ENCODE measurements around the gene DPCD. TPM values are rescaled to one million over a fixed set of nuclear protein-coding genes. Genes with fewer than 3 reads are reported as not detected.
"Not testable (repeated sequence)": the region's sequence is repeated elsewhere in the genome, so short reads cannot be mapped to it uniquely, and the experiment has no call there.

The DPCD gene
- total RNA-seq, 1 experiment from 2014 or later, result 83.0 TPM

DNA sequence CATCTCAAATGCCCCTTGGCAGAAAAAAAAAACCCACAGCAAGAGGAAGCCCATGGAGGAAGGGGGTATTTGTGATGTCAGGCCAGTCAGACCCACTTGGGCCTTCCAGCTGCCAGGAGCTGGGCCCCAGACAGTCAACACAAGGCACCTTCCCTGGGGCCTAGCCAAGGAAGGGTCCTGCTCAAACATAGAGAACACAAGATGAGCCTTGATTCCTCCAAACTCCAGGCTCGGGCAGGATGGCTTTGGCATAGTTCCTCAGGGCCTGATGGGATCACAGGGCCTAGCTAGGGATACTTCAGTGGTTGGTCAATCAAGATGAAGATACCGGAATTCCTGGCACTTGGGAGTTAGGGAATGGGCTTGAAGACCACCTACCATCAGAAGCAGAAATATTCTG lies 30.8 kb downstream of the DPCD start:
- DNase-seq (ENCODE audit: low spot score), result no peak

GRCh38 chr10:101619983-101620382 lies 31.9 kb downstream of the DPCD start:
- DNase-seq (ENCODE audit: low spot score), result no peak

DNA sequence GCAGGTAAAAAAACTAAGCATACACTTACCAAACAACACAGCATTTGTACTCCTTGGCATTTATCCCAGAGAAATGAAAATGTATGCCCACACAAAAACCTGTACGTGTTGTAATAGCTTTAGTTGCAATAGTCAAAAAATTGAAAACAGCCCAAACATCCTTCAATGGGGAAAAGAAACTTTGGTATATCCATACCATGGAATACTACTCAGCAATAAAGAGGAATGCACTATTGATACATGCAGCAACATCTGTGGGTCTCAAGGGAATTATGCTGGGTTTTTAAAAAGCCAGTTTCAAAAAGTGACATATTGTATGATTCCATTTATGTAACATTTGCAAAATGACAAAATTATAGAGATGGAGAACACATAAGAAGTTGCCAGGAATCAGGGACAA lies 35.4 kb downstream of the DPCD start:
- DNase-seq (ENCODE audit: low spot score), result no peak

DNA sequence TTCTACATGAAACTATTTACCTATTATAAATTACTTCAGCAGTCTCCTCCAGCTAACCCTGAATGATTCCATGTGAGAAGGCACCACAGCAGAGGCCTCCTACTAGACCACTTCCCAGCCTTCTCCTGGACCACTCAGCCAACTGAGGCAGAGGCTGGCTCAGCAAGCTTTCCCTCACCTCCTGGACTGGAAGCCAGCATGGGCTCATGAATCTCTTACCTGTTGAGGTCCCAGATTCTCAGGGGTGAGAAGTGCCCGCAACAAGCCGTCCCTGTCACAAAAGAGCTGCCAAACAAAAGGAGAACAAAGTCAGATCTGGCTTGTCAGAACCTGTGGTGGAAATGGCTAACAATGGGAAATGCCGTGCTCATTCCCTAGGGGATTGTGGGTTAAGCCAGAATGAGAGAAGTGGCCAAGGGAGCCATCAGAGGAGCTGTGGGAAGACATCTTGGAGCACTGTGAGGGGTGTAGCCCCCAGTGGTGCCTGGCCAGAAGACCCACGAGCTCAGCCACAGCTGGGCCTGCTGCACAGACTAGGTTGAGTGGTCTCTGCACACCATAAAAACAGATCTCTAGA lies 36.5 kb downstream of the DPCD start:
- DNase-seq (ENCODE audit: low spot score), result no peak

GRCh38 chr10:101625821-101626412 lies 37.8 kb downstream of the DPCD start:
- DNase-seq (ENCODE audit: low spot score), result no peak

GRCh38 chr10:101629837-101630632 lies 41.9 kb downstream of the DPCD start:
- DNase-seq (ENCODE audit: low spot score), result no peak

DNA sequence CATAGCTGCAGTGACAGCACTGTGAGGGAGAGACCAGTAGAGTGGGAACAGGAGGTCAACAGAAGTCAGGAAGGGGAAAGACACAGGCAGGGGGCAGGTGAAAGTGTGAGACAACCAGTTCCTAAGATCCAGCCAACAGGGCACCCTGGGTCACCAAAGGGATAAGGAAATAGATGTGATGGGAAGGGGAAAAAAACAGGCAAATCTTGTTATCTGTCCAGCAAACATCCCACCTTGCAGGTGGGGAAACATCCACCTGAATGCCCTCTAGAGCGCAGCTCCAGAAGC lies 42.5 kb downstream of the DPCD start:
- no peak for DNase-seq (ENCODE audit: low spot score)

- no peak for DNase-seq (ENCODE audit: low spot score)
These were observed 43.8 kb downstream of the DPCD start for GRCh38 chr10:101631821-101632475.

GRCh38 chr10:101633510-101633909 lies 45.4 kb downstream of the DPCD start:
- DNase-seq (ENCODE audit: low spot score), result not testable (repeated sequence)

DNA sequence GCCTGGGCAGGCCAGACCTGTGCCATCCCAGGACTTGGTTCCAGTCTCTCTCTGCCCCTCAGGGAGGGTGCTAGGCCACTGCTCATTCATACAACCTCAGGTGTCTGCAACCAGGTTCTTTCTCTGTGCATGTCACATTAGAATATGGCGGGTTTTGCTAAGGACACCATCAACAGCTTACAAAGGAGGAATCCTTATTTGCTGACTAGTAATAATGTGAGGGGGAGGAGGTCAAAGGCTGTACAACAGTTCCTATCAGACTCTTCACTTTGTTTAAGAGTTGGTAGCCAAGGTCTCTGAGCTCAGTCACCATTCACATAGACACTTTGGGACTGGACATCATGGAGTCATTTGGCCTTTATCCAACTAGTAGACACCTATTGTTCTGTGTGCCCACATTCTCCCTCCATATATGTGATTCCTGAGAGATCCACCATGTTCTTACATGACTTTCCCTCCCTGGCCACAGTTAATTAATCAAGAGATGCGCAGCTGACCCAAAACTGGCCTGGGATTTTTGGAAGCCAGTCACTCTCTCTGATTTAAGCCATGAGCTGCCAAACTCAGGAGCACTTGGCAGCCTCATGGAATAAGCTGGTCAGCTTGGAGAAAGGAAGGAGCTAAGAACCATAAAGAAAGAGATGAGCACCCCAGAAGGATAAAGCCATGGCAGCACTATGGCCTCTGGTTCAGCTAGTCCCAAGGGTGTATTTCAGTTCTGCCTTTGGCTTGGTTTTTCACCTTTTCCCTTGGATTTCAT lies 51.2 kb downstream of the DPCD start:
- DNase-seq (ENCODE audit: low spot score), result no peak

GRCh38 chr10:101643546-101643945 lies 55.4 kb downstream of the DPCD start:
- no peak for DNase-seq (ENCODE audit: low spot score)

DNA sequence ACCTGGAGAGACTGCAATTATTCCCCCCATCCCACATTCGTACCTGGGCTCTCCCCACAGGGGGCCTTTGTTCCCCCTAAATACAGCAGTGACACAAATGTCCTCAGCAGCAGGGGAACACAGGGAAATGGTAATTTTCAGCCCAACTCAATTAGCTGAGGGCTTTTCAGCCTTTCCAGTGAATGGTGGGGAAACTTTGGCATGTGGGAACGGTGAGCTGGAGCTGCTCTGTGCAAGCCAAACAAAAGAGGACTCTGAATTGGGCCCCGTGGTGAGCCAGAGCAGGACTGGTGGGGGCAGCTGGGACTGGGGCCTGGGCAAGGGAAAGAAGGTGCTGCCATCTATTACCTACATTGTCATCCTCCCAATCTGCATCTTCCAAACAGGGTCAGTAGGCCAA lies 55.9 kb downstream of the DPCD start:
- DNase-seq (ENCODE audit: low spot score), result no peak

DNA sequence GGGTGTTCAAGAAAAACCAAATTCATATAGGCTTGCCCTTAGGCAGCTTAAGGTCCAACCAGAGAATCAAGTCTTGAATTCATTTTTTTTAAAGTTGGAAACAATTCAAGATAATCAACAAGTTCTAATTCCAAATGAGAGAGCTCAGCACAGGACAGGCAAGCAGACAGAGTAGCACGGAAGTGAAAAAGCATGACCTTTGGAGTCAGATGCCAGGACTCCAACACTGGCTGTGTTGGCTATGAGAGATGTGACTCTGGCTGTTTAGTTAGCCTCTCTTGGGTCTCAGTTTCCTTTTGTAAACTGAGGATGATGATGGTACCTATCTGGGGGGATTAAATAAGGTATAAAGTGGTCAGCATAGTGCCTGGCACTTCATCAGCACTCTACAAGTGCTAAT lies 57.5 kb downstream of the DPCD start:
- no peak for DNase-seq (ENCODE audit: low spot score)

DNA sequence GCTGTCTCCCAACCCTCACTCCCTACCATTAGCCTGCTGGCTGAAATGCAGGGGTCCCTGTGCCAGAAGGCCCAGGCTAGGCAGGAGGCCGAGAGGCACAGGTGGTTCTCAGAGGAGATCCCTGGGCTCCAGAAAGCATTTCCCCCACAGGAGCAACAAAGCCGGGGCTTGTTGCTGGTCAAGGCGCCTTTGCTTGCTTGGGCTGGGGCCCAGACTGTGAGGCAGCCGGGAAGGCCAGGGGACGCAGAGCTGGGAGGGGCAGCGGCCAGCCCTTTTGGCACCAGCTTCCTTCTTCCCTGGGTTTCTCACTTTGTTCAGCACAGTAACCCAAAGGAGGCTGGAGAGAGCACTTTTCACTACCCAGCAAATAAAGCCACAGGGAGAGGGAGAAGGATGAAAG lies 58.2 kb downstream of the DPCD start:
- no peak for DNase-seq (ENCODE audit: low spot score)

GRCh38 chr10:101647255-101647654 lies 59.1 kb downstream of the DPCD start:
- DNase-seq (ENCODE audit: low spot score), result no peak

DNA sequence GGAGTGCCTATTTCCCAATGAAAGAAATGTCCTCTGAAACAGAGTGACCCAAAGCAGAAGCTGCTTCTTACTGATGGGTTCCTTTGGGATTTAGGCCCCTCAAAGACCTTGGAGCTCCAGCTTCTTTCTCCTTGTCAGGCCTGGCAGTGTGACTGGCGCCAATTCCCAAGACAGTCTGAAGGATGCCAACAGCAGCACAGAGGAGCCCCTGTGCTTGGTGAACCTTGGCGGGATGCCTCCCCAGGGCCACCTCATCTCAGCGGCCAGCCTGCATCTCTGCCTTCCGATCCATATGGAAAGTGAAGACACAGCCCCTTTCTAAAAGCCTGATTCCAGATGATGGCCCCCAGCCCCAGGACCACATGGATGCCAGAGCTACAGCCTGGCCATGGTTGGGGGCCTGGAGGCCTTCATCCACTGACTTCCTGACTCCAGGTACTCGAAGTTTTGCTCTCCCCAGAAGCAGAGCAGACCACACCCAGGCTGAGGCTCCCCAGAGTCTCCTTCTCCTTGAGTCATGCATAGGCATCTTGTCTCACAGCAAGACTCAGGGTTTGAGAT lies 61.5 kb downstream of the DPCD start:
- no peak for DNase-seq (ENCODE audit: low spot score)

GRCh38 chr10:101650863-101651262 lies 62.7 kb downstream of the DPCD start:
- DNase-seq (ENCODE audit: low spot score), result no peak

GRCh38 chr10:101651336-101651735 lies 63.2 kb downstream of the DPCD start:
- DNase-seq (ENCODE audit: low spot score), result no peak

GRCh38 chr10:101653536-101653935 lies 65.4 kb downstream of the DPCD start:
- no peak for DNase-seq (ENCODE audit: low spot score)

DNA sequence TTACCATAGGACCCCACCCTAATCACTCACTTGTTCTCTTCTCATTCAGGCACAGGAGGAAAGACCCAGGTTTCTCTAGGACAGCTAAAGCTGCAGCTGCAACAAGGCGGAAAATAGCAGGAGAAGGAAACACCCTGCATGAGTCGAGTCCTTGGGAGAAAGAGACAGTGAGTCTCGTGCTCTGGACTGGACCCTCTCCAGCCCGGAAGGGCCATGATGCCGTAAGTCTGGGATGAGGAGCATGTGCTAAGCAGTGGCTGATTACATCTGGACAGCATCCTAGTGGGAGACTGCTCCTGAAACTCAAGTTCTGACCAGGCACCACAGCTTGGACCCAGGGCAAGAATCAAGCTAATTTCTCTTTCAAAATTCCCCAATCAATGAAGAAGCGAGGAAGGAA lies 67.4 kb downstream of the DPCD start:
- DNase-seq (ENCODE audit: low spot score), result no peak

DNA sequence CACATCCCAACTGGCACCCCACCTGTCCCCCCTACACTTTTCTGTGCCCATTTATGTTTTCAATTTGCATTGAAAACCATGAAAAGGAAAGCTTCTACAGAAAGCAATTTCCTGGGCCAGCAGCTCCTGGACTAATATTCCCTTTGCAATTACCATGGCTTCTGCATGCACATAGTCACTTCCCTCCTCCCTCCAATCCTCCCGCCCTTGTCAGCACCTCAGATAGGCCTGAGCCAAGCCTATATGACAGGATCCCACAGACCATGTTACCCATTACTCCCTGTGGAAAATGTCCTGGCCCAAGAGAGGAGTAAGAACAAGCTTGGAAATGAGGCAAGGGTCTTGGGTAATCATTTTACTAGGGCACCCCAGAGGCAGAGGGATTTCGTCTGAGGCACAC lies 68.8 kb downstream of the DPCD start:
- DNase-seq (ENCODE audit: low spot score), result no peak

DNA sequence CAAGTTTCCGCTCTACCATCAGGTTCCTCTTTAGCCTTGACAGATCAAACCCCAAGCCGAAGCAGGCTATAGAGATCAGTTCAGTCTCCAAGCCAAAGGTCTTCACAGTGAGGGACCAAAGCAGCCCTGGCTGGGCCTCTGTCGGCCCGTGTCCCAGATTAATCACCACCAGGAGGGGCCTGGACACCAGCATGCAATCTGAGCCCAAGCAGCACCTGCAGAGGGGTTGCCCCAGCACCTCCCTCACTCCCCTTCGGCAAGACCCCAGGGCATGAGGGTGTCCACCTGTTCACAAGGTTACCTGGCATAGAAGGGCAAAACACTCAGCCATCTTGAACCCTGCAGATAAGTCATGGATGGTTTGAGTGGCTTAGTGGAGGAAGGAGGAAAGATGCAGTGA lies 70.9 kb downstream of the DPCD start:
- DNase-seq (ENCODE audit: low spot score), result no peak
